Activated CD8-positive, alpha-beta T cell treated with anti-CD3 and anti-CD28 coated beads, Interleukin-2, amount 10 ng/mL, durations not matched to agents 7 days and 5 days (primary cell): Measurements from ENCODE around the gene ARID5B. TPM values are rescaled to one million over a fixed set of nuclear protein-coding genes. Genes with fewer than 3 reads are reported as not detected.

Experiments
- ATAC-seq: fragments of 150-1000 bp; cut with Tn5 transposase; one replicate; pipeline ENCODE4 v1.10.0; 2021; ENCODE audit warnings: moderate library complexity
- CTCF ChIA-PET: fragments of 350-600 bp; sonication (Branson Sonifier 250); formaldehyde crosslinking; loops from one replicate; lab custom pipeline; 2021; ENCODE audit warnings: antibody characterized with exemption; lab: Charles Lee
- POLR2A ChIA-PET: fragments of 350-600 bp; sonication (Branson Sonifier 250); formaldehyde crosslinking; loops from one replicate; lab custom pipeline; 2021; ENCODE audit warnings: antibody characterized with exemption; lab: Charles Lee
- DNase-seq: peaks from one replicate; pipeline ENCODE4 v3.0.0-alpha.2; 2020
- H3K27ac Mint-ChIP-seq: one replicate; pipeline ENCODE4 v1.8.0; 2021; ENCODE audit warnings: mild to moderate bottlenecking, mixed read lengths
- H3K27me3 Mint-ChIP-seq: one replicate; pipeline ENCODE4 v1.8.0; 2021; ENCODE audit warnings: low read depth, mixed read lengths
- H3K36me3 Mint-ChIP-seq: one replicate; pipeline ENCODE4 v1.8.0; 2021; ENCODE audit warnings: low read depth, mixed read lengths
- H3K4me1 Mint-ChIP-seq: one replicate; pipeline ENCODE4 v1.8.0; 2021; ENCODE audit warnings: low read depth, mixed read lengths
- H3K4me3 Mint-ChIP-seq: one replicate; pipeline ENCODE4 v1.8.0; 2021; ENCODE audit warnings: mild to moderate bottlenecking, mixed read lengths
- H3K9me3 Mint-ChIP-seq: one replicate; pipeline ENCODE4 v1.8.0; 2022; ENCODE audit warnings: mixed read lengths; ENCODE audit not compliant: insufficient read depth
- total RNA-seq, 2 experiments: library from RNA; stranded (reverse); gene quantifications; one replicate each; pipeline ENCODE4 v1.2.3, GENCODE V29; 2021

ARID5B gene
- total RNA-seq, 2 experiments from 2014 or later = 18.0 to 21.6 TPM

GRCh38 chr10:62048919-62049623 lies 147.6 kb downstream of the ARID5B start:
- Mint-ChIP-seq H3K27ac (peak overlapping the region; percentile 95), H3K4me1 (peaks cover 99% of the 10 kb centered on the region), H3K9me3 (no peaks in the 10 kb centered on the region), H3K36me3 (peaks cover 55% of the 10 kb centered on the region), H3K4me3 (peak overlapping the region; percentile 77), H3K27me3 (no peaks in the 10 kb centered on the region)
- DNase-seq = peak; percentile 46
- ChIA-PET CTCF (interaction anchor here (0.6 to 6.2 kb wide), 21 partner anchors 9 to 196 kb away, joined by 3 to 83 read pairs (median 4); partner anchors contain the start of gene ARID5B), POLR2A (interaction anchor here (0.6 to 6.2 kb wide), 12 partner anchors 11 to 1220 kb away, joined by 3 to 117 read pairs (median 8); partner anchors contain the start of gene ARID5B)
- no peak for ATAC-seq

- DNase-seq (no peak), ATAC-seq (no peak)
- CTCF ChIA-PET = interaction anchor here (0.6 to 6.2 kb wide), 19 partner anchors 9 to 196 kb away, joined by 3 to 83 read pairs (median 6); partner anchors contain the start of gene ARID5B
- Mint-ChIP-seq H3K4me1 (peaks cover 99% of the 10 kb centered on the region), H3K36me3 (peaks cover 57% of the 10 kb centered on the region), H3K27ac (peak overlapping the region; percentile 95), H3K4me3 (peak overlapping the region; percentile 77), H3K27me3 (no peaks in the 10 kb centered on the region), H3K9me3 (peaks cover under 1% of the 10 kb centered on the region)
- POLR2A ChIA-PET = interaction anchor here (0.6 to 6.2 kb wide), 12 partner anchors 12 to 148 kb away, joined by 3 to 117 read pairs (median 8); partner anchors contain the start of gene ARID5B
Measured at GRCh38 chr10:62049624-62050345, 148.3 kb downstream of the ARID5B start.

- H3K4me1 Mint-ChIP-seq = peaks cover 99% of the 10 kb centered on the region
- ChIA-PET POLR2A (interaction anchor here (0.6 to 6.2 kb wide), 10 partner anchors 12 to 149 kb away, joined by 3 to 117 read pairs (median 14); partner anchors contain the start of gene ARID5B), CTCF (interaction anchor here (1.0 to 6.2 kb wide), 16 partner anchors 8 to 195 kb away, joined by 3 to 83 read pairs (median 6); partner anchors contain the start of gene ARID5B)
- H3K27ac Mint-ChIP-seq = peak overlapping the region; percentile 95
- H3K4me3 Mint-ChIP-seq = peak overlapping the region; percentile 77
- peaks cover 7% of the 10 kb centered on the region for H3K9me3 Mint-ChIP-seq
- H3K27me3 Mint-ChIP-seq = no peaks in the 10 kb centered on the region
- no peak for DNase-seq
- ATAC-seq = no peak
- H3K36me3 Mint-ChIP-seq = peaks cover 60% of the 10 kb centered on the region
Measured at GRCh38 chr10:62050346-62050892, 148.9 kb downstream of the ARID5B start.

GRCh38 chr10:62050893-62051433 lies 149.5 kb downstream of the ARID5B start:
- peak; percentile 75 for DNase-seq
- H3K4me1 Mint-ChIP-seq = peaks cover 99% of the 10 kb centered on the region

GRCh38 chr10:62052276-62052675 lies 150.8 kb downstream of the ARID5B start:
- H3K4me3 Mint-ChIP-seq = no peak overlapping the region
- peaks cover 7% of the 10 kb centered on the region for H3K9me3 Mint-ChIP-seq
- DNase-seq = no peak
- POLR2A ChIA-PET = interaction anchor here (0.9 to 1.7 kb wide), 4 partner anchors 10 to 153 kb away, joined by 3 to 6 read pairs (median 4); no protein-coding TSS in a partner anchor
- CTCF ChIA-PET = interaction anchor here (1.5 to 5.4 kb wide), 3 partner anchors 10 to 13 kb away, joined by 4 to 41 read pairs (median 5); no protein-coding TSS in a partner anchor
- no peak for ATAC-seq
- H3K36me3 Mint-ChIP-seq = peaks cover 71% of the 10 kb centered on the region
- H3K4me1 Mint-ChIP-seq = peaks cover 96% of the 10 kb centered on the region
- H3K27me3 Mint-ChIP-seq = no peaks in the 10 kb centered on the region
- H3K27ac Mint-ChIP-seq = no peak overlapping the region

More at GRCh38 chr10:62050893-62051433, 149.5 kb downstream of the ARID5B start:
- no peaks in the 10 kb centered on the region for H3K27me3 Mint-ChIP-seq
- H3K4me3 Mint-ChIP-seq = peak overlapping the region; percentile 77
- peaks cover 60% of the 10 kb centered on the region for H3K36me3 Mint-ChIP-seq
- peaks cover 7% of the 10 kb centered on the region for H3K9me3 Mint-ChIP-seq
- ATAC-seq = peak; percentile 47
- ChIA-PET POLR2A (interaction anchor here (0.5 to 6.2 kb wide), 10 partner anchors 12 to 149 kb away, joined by 3 to 117 read pairs (median 14); partner anchors contain the start of gene ARID5B), CTCF (interaction anchor here (0.8 to 6.2 kb wide), 14 partner anchors 9 to 194 kb away, joined by 3 to 83 read pairs (median 6); partner anchors contain the start of gene ARID5B)
- H3K27ac Mint-ChIP-seq = peak overlapping the region; percentile 95

- peaks cover 84% of the 10 kb centered on the region for H3K4me1 Mint-ChIP-seq
- H3K4me3 Mint-ChIP-seq = peak overlapping the region; percentile 8
- no peak for DNase-seq
- no peak for ATAC-seq
- ChIA-PET POLR2A (interaction anchor here (1.0 to 2.6 kb wide), 10 partner anchors 8 to 155 kb away, joined by 3 to 12 read pairs (median 4); partner anchors contain the start of gene ARID5B), CTCF (interaction anchor here (0.9 to 5.4 kb wide), 8 partner anchors 8 to 191 kb away, joined by 3 to 41 read pairs (median 6); no protein-coding TSS in a partner anchor)
- peaks cover 86% of the 10 kb centered on the region for H3K36me3 Mint-ChIP-seq
- peak overlapping the region; percentile 70 for H3K27ac Mint-ChIP-seq
- H3K9me3 Mint-ChIP-seq = peaks cover 7% of the 10 kb centered on the region
- H3K27me3 Mint-ChIP-seq = no peaks in the 10 kb centered on the region
Measured at GRCh38 chr10:62053860-62054259, 152.4 kb downstream of the ARID5B start.

- Mint-ChIP-seq H3K4me1 (peaks cover 82% of the 10 kb centered on the region), H3K4me3 (peak overlapping the region; percentile 22), H3K36me3 (peaks cover 89% of the 10 kb centered on the region), H3K27ac (peak overlapping the region; percentile 70), H3K9me3 (peaks cover 7% of the 10 kb centered on the region), H3K27me3 (no peaks in the 10 kb centered on the region)
- POLR2A ChIA-PET = interaction anchor here (1.0 to 2.6 kb wide), 7 partner anchors 8 to 155 kb away, joined by 3 to 12 read pairs (median 4); partner anchors contain the start of gene ARID5B
- ATAC-seq (peak; percentile 21), DNase-seq (no peak)
- CTCF ChIA-PET = interaction anchor here (0.9 to 5.4 kb wide), 11 partner anchors 9 to 191 kb away, joined by 3 to 41 read pairs (median 4); no protein-coding TSS in a partner anchor
Measured at GRCh38 chr10:62054408-62054807, 152.9 kb downstream of the ARID5B start.

GRCh38 chr10:62054830-62055229 lies 153.3 kb downstream of the ARID5B start:
- peaks cover 91% of the 10 kb centered on the region for H3K36me3 Mint-ChIP-seq
- ChIA-PET POLR2A (interaction anchor here (1.0 to 2.6 kb wide), 6 partner anchors 20 to 156 kb away, joined by 3 to 12 read pairs (median 4); partner anchors contain the start of gene ARID5B), CTCF (interaction anchor here (0.9 to 5.4 kb wide), 11 partner anchors 9 to 190 kb away, joined by 3 to 41 read pairs (median 4); no protein-coding TSS in a partner anchor)
- H3K27me3 Mint-ChIP-seq = no peaks in the 10 kb centered on the region
- H3K9me3 Mint-ChIP-seq = peaks cover 7% of the 10 kb centered on the region
- H3K27ac Mint-ChIP-seq = peak overlapping the region; percentile 70
- ATAC-seq = no peak
- H3K4me1 Mint-ChIP-seq = peaks cover 82% of the 10 kb centered on the region
- peak overlapping the region; percentile 22 for H3K4me3 Mint-ChIP-seq
- DNase-seq = no peak

- Mint-ChIP-seq H3K27me3 (no peaks in the 10 kb centered on the region), H3K4me1 (peaks cover 77% of the 10 kb centered on the region), H3K4me3 (no peak overlapping the region), H3K36me3 (peaks cover 95% of the 10 kb centered on the region), H3K27ac (no peak overlapping the region), H3K9me3 (peaks cover 7% of the 10 kb centered on the region)
- ChIA-PET CTCF (interaction anchor here (0.8 to 5.4 kb wide), 4 partner anchors 17 to 206 kb away, joined by 3 to 41 read pairs (median 8); no protein-coding TSS in a partner anchor), POLR2A (interaction anchor here (0.6 to 1.3 kb wide), 2 partner anchors 24 to 127 kb away, joined by 3 to 8 read pairs; no protein-coding TSS in a partner anchor)
- no peak for ATAC-seq
- DNase-seq = no peak
Measured at GRCh38 chr10:62056219-62056618, 154.7 kb downstream of the ARID5B start.

- H3K4me3 Mint-ChIP-seq = no peak overlapping the region
- peaks cover 76% of the 10 kb centered on the region for H3K4me1 Mint-ChIP-seq
- H3K36me3 Mint-ChIP-seq = peaks cover 96% of the 10 kb centered on the region
- POLR2A ChIA-PET = interaction anchor here (0.6 to 1.3 kb wide), 2 partner anchors 24 to 127 kb away, joined by 3 to 8 read pairs; no protein-coding TSS in a partner anchor
- H3K9me3 Mint-ChIP-seq = peaks cover 7% of the 10 kb centered on the region
- H3K27ac Mint-ChIP-seq = no peak overlapping the region
- ATAC-seq = no peak
- H3K27me3 Mint-ChIP-seq = no peaks in the 10 kb centered on the region
- CTCF ChIA-PET = interaction anchor here (1.4 to 5.4 kb wide), 2 partner anchors 18 to 205 kb away, joined by 4 to 41 read pairs; no protein-coding TSS in a partner anchor
- DNase-seq = no peak
Measured at GRCh38 chr10:62056698-62057097, 155.2 kb downstream of the ARID5B start.
